ENCODE measurements around the gene WDR31.

Gene WDR31

GRCh38 chr9:113289091-113289490 is 51.0 kb downstream of the WDR31 start:
- DNase-seq (ENCODE audit: low read depth): no peak
- no peak for TF ChIP-seq CTCF (IDR thresholded peaks at IDR 0.05; ENCODE audit: control insufficient read depth, insufficient read depth, low read depth, low read length, missing control alignments)
- H3K4me3 ChIP-seq (ENCODE audit: control insufficient read depth, low read depth, low read length): no peak overlapping the region

GRCh38 chr9:113281356-113281755 is 58.7 kb downstream of the WDR31 start:
- DNase-seq (ENCODE audit: low read depth): no peak
- TF ChIP-seq CTCF (IDR thresholded peaks at IDR 0.05; ENCODE audit: control insufficient read depth, insufficient read depth, low read depth, low read length, missing control alignments): no peak
- no peak overlapping the region for H3K4me3 ChIP-seq (ENCODE audit: control insufficient read depth, low read depth, low read length)

GRCh38 chr9:113278840-113279239 is 61.2 kb downstream of the WDR31 start:
- DNase-seq (ENCODE audit: low read depth): no peak
- no peak for TF ChIP-seq CTCF (IDR thresholded peaks at IDR 0.05; ENCODE audit: control insufficient read depth, insufficient read depth, low read depth, low read length, missing control alignments)
- H3K4me3 ChIP-seq (ENCODE audit: control insufficient read depth, low read depth, low read length): no peak overlapping the region

- peak within 1 kb of the TSS; percentile 100 for H3K4me3 ChIP-seq (ENCODE audit: control insufficient read depth, low read depth, low read length)
- TF ChIP-seq CTCF (IDR thresholded peaks at IDR 0.05; ENCODE audit: control insufficient read depth, insufficient read depth, low read depth, low read length, missing control alignments): no peak
- DNase-seq (ENCODE audit: low read depth): peak; percentile 93
Observed at GRCh38 chr9:113275157-113276131, 64.6 kb downstream of the WDR31 start, which contains the start of the genes CDC26 and PRPF4. Gene CDC26 (minus strand): TSS chr9:113275572. CDS start chr9:113272507, 3,065 bp downstream. Gene PRPF4 (plus strand): TSS chr9:113275658. CDS start chr9:113275744, 86 bp downstream.

- peak; percentile 60 for TF ChIP-seq CTCF (IDR thresholded peaks at IDR 0.05; ENCODE audit: control insufficient read depth, insufficient read depth, low read depth, low read length, missing control alignments)
- peak; percentile 20 for DNase-seq (ENCODE audit: low read depth)
- H3K4me3 ChIP-seq (ENCODE audit: control insufficient read depth, low read depth, low read length): peak overlapping the region; percentile 100
Observed at GRCh38 chr9:113274474-113275156, 65.5 kb downstream of the WDR31 start.

- no peak for TF ChIP-seq CTCF (IDR thresholded peaks at IDR 0.05; ENCODE audit: control insufficient read depth, insufficient read depth, low read depth, low read length, missing control alignments)
- H3K4me3 ChIP-seq (ENCODE audit: control insufficient read depth, low read depth, low read length): no peak overlapping the region
- no peak for DNase-seq (ENCODE audit: low read depth)
Observed at GRCh38 chr9:113269871-113270270, 70.2 kb downstream of the WDR31 start.
